ENCODE measurements around the gene CRIP1.

Gene CRIP1

DNA sequence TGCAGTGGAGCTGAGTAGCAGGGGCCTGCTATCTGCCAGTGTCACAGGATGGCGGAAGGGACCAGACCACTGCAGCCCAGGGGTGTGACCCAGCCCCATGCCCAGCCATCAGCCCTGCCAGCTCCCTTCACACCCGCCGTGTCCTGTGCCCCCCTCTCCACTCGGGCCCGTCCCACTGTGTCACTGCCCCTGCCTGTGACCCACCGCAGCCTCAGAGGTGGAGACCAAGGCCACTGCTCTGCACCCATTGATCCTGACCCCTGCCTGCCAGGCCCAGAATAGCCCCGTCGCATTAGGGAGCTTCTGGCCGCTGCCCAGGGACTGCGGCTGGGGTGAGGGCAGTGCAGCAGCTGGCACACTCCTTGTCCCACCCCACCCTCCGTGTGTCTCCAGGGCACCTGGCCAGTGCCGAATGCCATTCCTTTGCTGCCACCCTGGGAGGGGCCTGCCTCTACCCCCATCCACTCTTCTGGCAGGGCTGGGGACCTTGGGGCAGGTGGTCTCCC lies 14.1 kb upstream of the CRIP1 start:
- Histone ChIP-seq H3K4me2 (ENCODE audit: low read length) (no peak overlapping the region), H3K9me2 (ENCODE audit: low read depth, low read length) (no peaks in the 10 kb centered on the region)

DNA sequence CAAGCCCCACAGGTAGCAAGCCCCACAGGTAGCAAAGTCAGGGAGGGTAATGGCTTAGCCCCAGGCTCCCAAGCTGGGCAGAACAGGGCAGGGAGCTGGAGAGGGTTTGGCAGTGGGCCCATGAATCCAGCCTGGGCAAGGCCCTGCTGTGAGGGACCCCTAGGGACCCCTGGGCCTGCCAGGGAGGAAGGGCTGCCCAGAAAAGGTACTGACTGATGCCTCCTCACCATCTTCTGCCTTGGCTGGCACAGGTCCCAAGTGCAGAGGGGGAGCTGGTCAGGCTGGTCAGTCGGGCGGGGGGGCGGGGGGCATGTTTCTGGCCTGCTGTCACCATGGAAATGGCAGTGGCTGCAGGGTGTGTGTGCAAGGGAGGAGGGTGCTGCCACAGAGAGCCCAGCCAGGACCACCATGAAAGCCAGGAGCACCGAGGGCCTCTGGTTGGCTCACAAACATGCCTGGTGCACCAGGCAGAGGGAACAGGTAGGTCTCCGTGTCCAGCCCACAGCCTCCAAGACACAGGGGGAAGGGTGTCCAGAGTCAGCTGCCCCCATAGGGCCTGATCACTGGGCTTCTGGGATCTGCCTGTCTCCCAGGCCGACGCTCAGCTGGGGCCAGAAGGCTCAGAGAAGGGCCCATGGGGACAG lies 13.5 kb upstream of the CRIP1 start:
- Histone ChIP-seq H3K27ac (ENCODE audit: low read depth, low read length, poor library complexity, severe bottlenecking) (no peak overlapping the region), H3K9ac (ENCODE audit: low read length) (no peak overlapping the region), H3K9me3 (ENCODE audit: low read length) (no peaks in the 10 kb centered on the region), H3K9me2 (ENCODE audit: low read depth, low read length) (no peaks in the 10 kb centered on the region), H3K4me1 (ENCODE audit: insufficient read depth, low read length, severe bottlenecking) (peaks cover 7% of the 10 kb centered on the region), H3K27me3 (ENCODE audit: insufficient read depth, low read length) (peaks cover 24% of the 10 kb centered on the region; the same call in 1 of the 2 replicates), H4K20me1 (ENCODE audit: insufficient read depth, low read length) (no peaks in the 10 kb centered on the region), H3K4me2 (ENCODE audit: low read length) (no peak overlapping the region; the same call in 1 of the 2 replicates), H3K4me3 (ENCODE audit: low read depth, low read length, poor library complexity, severe bottlenecking) (no peak overlapping the region), H2AFZ (ENCODE audit: low read length) (no peak overlapping the region), H3K36me3 (ENCODE audit: insufficient read depth, low read length) (peaks cover 25% of the 10 kb centered on the region), H3K79me2 (ENCODE audit: insufficient read depth, low read length) (no peaks in the 10 kb centered on the region), H3F3A (ENCODE audit: insufficient read depth, low read length) (no peaks in the 10 kb centered on the region)
- no peak for TF ChIP-seq EZH2 (IDR thresholded peaks at IDR 0.05; ENCODE audit: borderline replicate concordance, low read length)
- TF ChIP-seq, protein P1, sequence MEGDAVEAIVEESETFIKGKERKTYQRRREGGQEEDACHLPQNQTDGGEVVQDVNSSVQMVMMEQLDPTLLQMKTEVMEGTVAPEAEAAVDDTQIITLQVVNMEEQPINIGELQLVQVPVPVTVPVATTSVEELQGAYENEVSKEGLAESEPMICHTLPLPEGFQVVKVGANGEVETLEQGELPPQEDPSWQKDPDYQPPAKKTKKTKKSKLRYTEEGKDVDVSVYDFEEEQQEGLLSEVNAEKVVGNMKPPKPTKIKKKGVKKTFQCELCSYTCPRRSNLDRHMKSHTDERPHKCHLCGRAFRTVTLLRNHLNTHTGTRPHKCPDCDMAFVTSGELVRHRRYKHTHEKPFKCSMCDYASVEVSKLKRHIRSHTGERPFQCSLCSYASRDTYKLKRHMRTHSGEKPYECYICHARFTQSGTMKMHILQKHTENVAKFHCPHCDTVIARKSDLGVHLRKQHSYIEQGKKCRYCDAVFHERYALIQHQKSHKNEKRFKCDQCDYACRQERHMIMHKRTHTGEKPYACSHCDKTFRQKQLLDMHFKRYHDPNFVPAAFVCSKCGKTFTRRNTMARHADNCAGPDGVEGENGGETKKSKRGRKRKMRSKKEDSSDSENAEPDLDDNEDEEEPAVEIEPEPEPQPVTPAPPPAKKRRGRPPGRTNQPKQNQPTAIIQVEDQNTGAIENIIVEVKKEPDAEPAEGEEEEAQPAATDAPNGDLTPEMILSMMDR (IDR thresholded peaks at IDR 0.05; ENCODE audit: low read length), result no peak

More for the DNA sequence above, 14.1 kb upstream of the CRIP1 start:
- peaks cover 7% of the 10 kb centered on the region for H3K4me1 ChIP-seq (ENCODE audit: insufficient read depth, low read length, severe bottlenecking)
- no peak overlapping the region for H2AFZ ChIP-seq (ENCODE audit: low read length)
- H3F3A ChIP-seq (ENCODE audit: insufficient read depth, low read length), result no peaks in the 10 kb centered on the region
- no peaks in the 10 kb centered on the region for H4K20me1 ChIP-seq (ENCODE audit: insufficient read depth, low read length)
- H3K36me3 ChIP-seq (ENCODE audit: insufficient read depth, low read length), result peaks cover 31% of the 10 kb centered on the region
- H3K4me3 ChIP-seq (ENCODE audit: low read depth, low read length, poor library complexity, severe bottlenecking), result no peak overlapping the region
- no peaks in the 10 kb centered on the region for H3K9me3 ChIP-seq (ENCODE audit: low read length)
- no peak overlapping the region for H3K9ac ChIP-seq (ENCODE audit: low read length)
- no peak overlapping the region for H3K27ac ChIP-seq (ENCODE audit: low read depth, low read length, poor library complexity, severe bottlenecking)
- TF ChIP-seq, protein P1 (IDR thresholded peaks at IDR 0.05; ENCODE audit: low read length), result no peak
- TF ChIP-seq EZH2 (IDR thresholded peaks at IDR 0.05; ENCODE audit: borderline replicate concordance, low read length), result no peak
- peaks cover 24% of the 10 kb centered on the region; the same call in 1 of the 2 replicates for H3K27me3 ChIP-seq (ENCODE audit: insufficient read depth, low read length)
- no peaks in the 10 kb centered on the region for H3K79me2 ChIP-seq (ENCODE audit: insufficient read depth, low read length)

DNA sequence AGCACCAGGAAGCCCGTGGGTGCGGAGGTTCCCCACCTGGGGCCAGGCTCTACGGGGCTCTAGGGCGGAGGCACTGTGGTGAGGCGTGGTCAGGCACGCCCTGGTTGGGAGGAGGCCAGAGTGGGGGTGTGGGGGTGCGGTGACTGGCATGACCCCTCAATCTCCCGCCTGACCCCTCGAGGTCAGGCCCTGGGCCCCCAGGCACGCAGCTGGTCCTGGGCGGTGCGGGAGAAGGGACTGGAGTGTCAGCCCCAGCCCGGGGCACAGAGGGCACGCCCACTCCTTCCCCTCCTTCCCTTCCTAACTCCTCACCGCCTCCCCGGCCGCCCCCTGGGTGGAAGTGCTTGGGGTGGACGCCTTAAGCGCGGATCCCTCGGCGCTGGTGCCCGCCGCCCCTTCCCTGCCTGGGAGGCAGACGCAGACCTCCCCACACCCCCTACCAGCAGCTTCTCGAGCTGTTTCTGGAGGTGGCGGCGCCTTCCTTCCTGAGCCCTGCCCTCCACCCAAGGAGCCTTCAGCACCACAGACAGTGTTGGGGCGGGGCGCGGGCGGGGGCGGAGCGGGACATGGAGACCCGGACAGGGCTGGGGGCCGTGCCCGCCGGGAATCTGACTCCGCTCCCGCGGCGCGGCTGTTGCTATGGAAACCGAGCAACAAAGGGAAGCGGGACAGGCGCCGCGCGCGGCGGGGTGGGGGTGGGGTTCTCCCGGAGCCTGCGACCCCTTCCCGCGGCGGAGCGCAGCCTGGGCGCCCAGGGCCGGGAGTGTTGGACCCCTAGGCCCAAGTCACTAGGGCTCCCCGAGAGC lies 12.8 kb upstream of the CRIP1 start:
- H3K9me3 ChIP-seq (ENCODE audit: low read length), result no peaks in the 10 kb centered on the region
- no peaks in the 10 kb centered on the region for H3F3A ChIP-seq (ENCODE audit: insufficient read depth, low read length)
- H2AFZ ChIP-seq (ENCODE audit: low read length), result no peak overlapping the region
- peak overlapping the region; percentile 58 for H3K4me3 ChIP-seq (ENCODE audit: low read depth, low read length, poor library complexity, severe bottlenecking)
- H3K27ac ChIP-seq (ENCODE audit: low read depth, low read length, poor library complexity, severe bottlenecking), result no peak overlapping the region
- peaks cover 17% of the 10 kb centered on the region for H3K36me3 ChIP-seq (ENCODE audit: insufficient read depth, low read length)
- H3K4me1 ChIP-seq (ENCODE audit: insufficient read depth, low read length, severe bottlenecking), result peaks cover 7% of the 10 kb centered on the region
- H3K4me2 ChIP-seq (ENCODE audit: low read length), result peak overlapping the region; percentile 77
- no peak overlapping the region for H3K9ac ChIP-seq (ENCODE audit: low read length)
- no peak for TF ChIP-seq EZH2 (IDR thresholded peaks at IDR 0.05; ENCODE audit: borderline replicate concordance, low read length)
- TF ChIP-seq, protein P1 (IDR thresholded peaks at IDR 0.05; ENCODE audit: low read length), result no peak
- no peaks in the 10 kb centered on the region for H4K20me1 ChIP-seq (ENCODE audit: insufficient read depth, low read length)
- H3K9me2 ChIP-seq (ENCODE audit: low read depth, low read length), result no peaks in the 10 kb centered on the region
- H3K79me2 ChIP-seq (ENCODE audit: insufficient read depth, low read length), result no peaks in the 10 kb centered on the region
- H3K27me3 ChIP-seq (ENCODE audit: insufficient read depth, low read length), result peaks cover 24% of the 10 kb centered on the region; the same call in 1 of the 2 replicates
